Brain microvascular endothelial cell (primary cell): Measurements from ENCODE around the gene AKT1S1.

Experiments used
- DNase-seq: peaks from one replicate; pipeline ENCODE4 v3.0.0-alpha.2; 2020
- H3K27ac ChIP-seq: fragments of 250-450 bp; sonication (Bioruptor Pico); 2 replicates; pipeline ENCODE4 v1.5.1; 2020; ENCODE audit warnings: mild to moderate bottlenecking, moderate library complexity
- H3K27me3 ChIP-seq: fragments of 250-450 bp; sonication (Bioruptor Pico); replicated peaks from 2 replicates; pipeline ENCODE4 v1.5.1; 2020; ENCODE audit warnings: mild to moderate bottlenecking
- H3K36me3 ChIP-seq: fragments of 250-450 bp; sonication (Bioruptor Pico); replicated peaks from 2 replicates; pipeline ENCODE4 v1.5.1; 2020; ENCODE audit warnings: mild to moderate bottlenecking
- H3K4me3 ChIP-seq: 2 replicates; pipeline ENCODE4 v1.5.1; 2011; ENCODE audit warnings: low read depth, mild to moderate bottlenecking, control low read depth, low read length, moderate library complexity
- CTCF ChIP-seq: IDR thresholded peaks from 2 replicates; pipeline ENCODE4 v1.5.1; 2011; ENCODE audit warnings: low read depth, mild to moderate bottlenecking, moderate library complexity, low read length, control low read depth, inconsistent platforms; ENCODE audit errors: missing control alignments
- in situ Hi-C: cut with HindIII; loops from 2 replicates; pipeline ENCODE4 v1.10.0; 2017; ENCODE audit warnings: low sequenced_read_pairs, low pct_ligation_motif_present

AKT1S1 gene

GRCh38 chr19:49861107-49861506 is 16.0 kb downstream of the AKT1S1 start:
- TF ChIP-seq CTCF = no peak
- peaks cover 72% of the 10 kb centered on the region for H3K36me3 ChIP-seq
- DNase-seq = no peak
- no peak overlapping the region for H3K27ac ChIP-seq
- no peaks in the 10 kb centered on the region for H3K27me3 ChIP-seq
- H3K4me3 ChIP-seq = no peak overlapping the region
- in situ Hi-C loops = no loop called here

- DNase-seq = no peak
- no peak for TF ChIP-seq CTCF
- peaks cover 75% of the 10 kb centered on the region for H3K36me3 ChIP-seq
- H3K27ac ChIP-seq = no peak overlapping the region
- H3K27me3 ChIP-seq = no peaks in the 10 kb centered on the region
- no peak overlapping the region for H3K4me3 ChIP-seq
- in situ Hi-C loops = no loop called here
Observed at GRCh38 chr19:49860336-49861102, 16.6 kb downstream of the AKT1S1 start.

- Histone ChIP-seq H3K4me3 (no peak overlapping the region), H3K36me3 (peaks cover 78% of the 10 kb centered on the region), H3K27ac (peak overlapping the region; percentile 58), H3K27me3 (no peaks in the 10 kb centered on the region)
- DNase-seq = no peak
- in situ Hi-C loops = no loop called here
- TF ChIP-seq CTCF = no peak
Observed at GRCh38 chr19:49859682-49860335, 17.3 kb downstream of the AKT1S1 start.

- no peak for DNase-seq
- Histone ChIP-seq H3K4me3 (no peak overlapping the region), H3K27ac (peak overlapping the region; percentile 58), H3K27me3 (no peaks in the 10 kb centered on the region), H3K36me3 (peaks cover 68% of the 10 kb centered on the region)
- in situ Hi-C loops = no loop called here
- TF ChIP-seq CTCF = no peak
Observed at GRCh38 chr19:49858088-49858985, 18.8 kb downstream of the AKT1S1 start.

GRCh38 chr19:49857838-49858087 is 19.4 kb downstream of the AKT1S1 start:
- in situ Hi-C loops = no loop called here

More at GRCh38 chr19:49857838-49858087, 19.4 kb downstream of the AKT1S1 start:
- no peak for TF ChIP-seq CTCF
- Histone ChIP-seq H3K27ac (no peak overlapping the region), H3K4me3 (no peak overlapping the region), H3K36me3 (peaks cover 64% of the 10 kb centered on the region), H3K27me3 (no peaks in the 10 kb centered on the region)
- no peak for DNase-seq
